GM18907 (cell line): ENCODE data around the gene ZNF181.
"Not testable (repeated sequence)": the region's sequence is repeated elsewhere in the genome, so short reads cannot be mapped to it uniquely, and the experiment has no call there.

Experiments used
- ATAC-seq: cut with Tn5 transposase; IDR thresholded peaks from one replicate; pipeline ENCODE4 v1.9.1; 2021; ENCODE audit warnings: mild to moderate bottlenecking, moderate library complexity; ENCODE audit not compliant: unreplicated experiment

Gene ZNF181

DNA sequence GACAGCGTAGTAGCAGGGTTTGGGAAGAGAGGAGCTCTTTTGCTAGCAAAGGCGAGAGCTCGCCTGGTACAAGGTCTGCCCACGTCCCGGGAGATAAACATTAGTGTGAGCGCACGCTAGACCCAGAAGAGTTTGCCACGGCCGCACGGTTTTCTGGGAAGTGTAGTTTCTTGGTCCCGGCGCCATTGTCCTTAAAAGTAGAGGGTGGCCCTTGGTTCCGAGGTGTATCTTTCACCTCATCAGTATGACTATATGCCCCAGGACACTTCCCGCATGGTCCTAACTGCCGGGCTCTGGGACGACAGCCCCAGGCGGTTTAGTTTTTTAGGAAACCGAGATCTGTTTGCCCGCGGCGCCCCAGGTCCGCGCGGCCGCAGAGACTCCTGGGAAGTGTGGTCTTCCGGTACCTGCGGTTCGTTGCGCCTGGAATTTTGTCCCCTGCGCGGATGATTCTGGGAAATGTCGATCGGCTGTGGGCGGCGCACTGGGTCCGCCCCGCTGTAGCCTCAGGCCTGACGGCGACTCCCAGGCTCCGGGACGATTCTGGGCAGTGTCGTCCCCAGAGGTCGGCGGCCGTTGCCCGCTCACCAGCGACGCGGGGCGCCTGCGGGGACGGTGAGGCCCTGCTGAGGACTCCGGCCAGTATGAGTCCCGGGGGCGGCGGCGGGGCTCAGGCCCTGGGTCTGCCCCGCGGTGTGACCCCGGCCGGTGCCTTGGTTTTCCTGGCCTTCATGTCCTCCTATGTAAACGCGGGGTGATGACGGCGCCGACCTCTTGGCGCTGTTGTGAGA, at the start of gene ZNF181:
Gene ZNF181 (plus strand): TSS at position 498 of the 791 bp plus-strand sequence. CDS start 795 bp downstream, outside the sequence.
- ATAC-seq: peak; percentile 88

GRCh38 chr19:34685266-34685665, 48.8 kb upstream of the ZNF181 start:
- not testable (repeated sequence) for ATAC-seq

GRCh38 chr19:34686455-34686854, 47.6 kb upstream of the ZNF181 start:
- ATAC-seq: no peak

- no peak for ATAC-seq
These were observed 46.7 kb upstream of the ZNF181 start for GRCh38 chr19:34687348-34687747.

- no peak for ATAC-seq
These were observed 45.5 kb upstream of the ZNF181 start for GRCh38 chr19:34688592-34688991.

- no peak for ATAC-seq
These were observed 43.7 kb upstream of the ZNF181 start for GRCh38 chr19:34690372-34690771.

- no peak for ATAC-seq
These were observed 41.5 kb upstream of the ZNF181 start for GRCh38 chr19:34692549-34692948.

DNA sequence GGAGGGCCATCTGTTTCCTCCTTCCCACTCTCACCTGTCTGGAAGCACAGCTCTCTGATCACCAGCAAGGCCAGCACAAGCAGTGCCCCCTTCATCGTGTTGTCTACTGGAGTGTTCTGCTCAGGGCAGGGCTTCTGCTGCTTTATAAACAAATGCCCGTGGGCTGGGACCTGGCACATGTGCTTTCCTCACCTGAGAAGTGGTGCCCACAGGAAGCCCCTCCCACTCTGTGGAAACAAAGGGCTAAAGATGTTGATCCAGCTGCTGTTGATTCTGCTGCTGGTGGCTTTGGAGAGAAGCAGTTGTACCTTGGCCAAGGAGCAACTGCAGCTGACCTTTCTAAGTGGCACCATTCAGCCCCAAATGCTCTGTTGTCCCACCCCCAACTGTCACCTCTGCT, 26.4 kb upstream of the ZNF181 start:
- ATAC-seq: no peak

DNA sequence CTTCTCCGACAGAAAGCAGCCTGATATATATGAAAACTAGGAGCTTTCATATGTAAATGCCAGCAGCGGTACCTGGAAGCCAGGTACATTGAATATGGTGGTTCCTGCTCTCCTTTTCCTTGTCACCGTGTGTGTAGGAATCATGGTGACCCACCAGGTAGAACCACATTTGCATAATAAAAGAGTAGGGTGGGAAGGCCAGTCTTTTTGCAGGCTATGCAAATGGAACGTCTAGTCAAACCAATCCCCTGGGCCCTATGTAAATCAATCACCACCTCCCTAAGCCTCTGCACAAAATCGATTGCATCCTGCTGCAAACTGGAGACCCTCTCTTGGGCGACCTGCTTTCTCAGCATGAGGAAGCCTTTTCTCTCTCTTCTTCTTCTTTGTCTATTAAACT, 22.2 kb upstream of the ZNF181 start:
- no peak for ATAC-seq

DNA sequence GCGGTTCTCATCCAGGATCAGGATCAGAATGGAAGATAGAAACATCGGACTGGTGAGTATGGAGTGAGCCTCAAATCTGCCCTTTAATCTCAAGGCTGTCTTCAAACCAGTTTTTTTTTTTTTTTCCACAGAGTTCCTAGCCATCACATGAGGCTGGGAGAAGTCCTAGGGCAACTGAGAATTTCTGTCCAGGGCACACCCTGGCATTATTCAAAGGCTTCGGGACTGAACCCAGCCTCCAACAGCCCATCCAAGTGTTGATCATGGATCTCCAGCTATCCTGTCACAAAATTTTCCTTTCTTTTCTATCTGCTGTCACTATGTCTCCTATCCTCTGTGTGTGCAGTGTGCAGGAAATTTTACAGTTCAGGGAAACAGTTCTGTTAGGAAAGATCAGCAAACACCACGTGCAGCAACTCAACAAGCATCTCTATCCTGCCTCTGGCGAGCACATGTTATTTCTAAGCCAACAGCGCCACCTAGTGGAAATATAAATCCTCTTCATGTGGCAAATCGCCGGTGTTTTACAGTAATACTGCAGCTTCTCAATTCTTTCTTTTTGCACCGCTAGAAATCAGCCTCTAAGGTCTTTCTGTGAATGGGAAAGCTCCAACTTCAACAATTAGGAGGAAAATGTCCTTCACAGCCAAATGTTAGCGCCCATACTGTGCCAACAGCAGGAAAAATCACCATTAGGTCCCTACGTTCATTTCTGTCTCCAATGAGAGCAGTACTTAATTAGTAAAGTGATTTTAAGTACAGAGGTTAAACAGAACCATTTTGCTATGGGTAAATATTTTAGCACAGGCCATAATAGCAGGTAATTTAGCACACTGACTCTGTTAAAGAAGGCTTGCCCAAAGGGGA, 21.4 kb upstream of the ZNF181 start:
- no peak for ATAC-seq

DNA sequence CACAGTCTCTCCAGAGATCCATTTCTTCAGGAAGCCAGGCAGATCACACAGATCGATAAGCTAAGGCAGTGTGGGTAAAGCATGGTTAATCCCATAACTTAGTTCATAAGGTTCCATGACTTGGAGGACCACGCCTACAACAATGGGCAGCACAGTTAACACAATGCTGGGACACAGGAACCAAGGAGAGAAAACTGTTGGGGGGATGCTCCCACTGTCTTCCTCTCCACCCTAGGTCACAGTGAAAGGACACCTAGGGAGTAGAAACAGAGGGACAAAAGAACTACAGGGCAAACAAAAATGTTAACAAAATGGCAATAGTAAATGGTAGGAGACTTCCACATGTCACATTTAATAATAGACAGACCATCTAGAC, 20.8 kb upstream of the ZNF181 start:
- ATAC-seq: no peak

DNA sequence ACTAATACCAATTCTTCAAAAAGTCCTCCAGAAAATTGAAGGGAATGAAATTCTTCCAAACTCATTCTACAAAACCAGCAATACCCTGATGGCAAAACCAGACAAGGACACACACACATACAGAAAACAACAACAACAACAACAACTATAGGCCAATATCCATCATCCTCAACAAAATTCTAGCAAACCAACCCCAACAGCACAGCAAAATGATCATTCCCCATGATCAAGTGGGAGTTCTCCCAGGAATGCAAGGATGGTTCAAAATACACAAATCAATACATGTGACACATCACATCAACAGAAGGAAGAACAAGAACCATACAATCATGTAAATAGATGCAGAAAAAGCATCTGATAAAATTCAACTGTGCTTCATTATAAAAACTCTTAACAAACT, 18.7 kb upstream of the ZNF181 start:
- no peak for ATAC-seq

- ATAC-seq: no peak
These were observed 11.7 kb upstream of the ZNF181 start for GRCh38 chr19:34722353-34722752.

DNA sequence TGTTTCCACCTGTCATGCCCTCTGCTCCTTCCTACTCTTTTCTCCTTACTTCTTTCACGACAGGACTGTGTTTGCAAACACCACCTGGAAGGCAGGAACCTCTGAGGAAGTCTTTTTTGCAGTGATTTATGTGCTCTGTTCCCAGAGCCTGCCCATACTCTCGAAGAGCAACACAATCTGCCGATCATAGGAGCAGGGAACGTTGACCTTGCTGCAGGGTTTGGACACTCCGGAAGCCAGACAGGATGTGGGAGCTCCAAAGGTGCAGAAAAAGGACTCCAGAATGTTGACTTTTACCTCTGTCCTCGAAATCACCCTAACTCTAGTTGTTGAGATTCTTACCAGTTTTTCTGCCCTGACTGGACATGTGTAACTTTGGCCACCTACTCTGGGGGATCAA, 8.6 kb upstream of the ZNF181 start:
- ATAC-seq: no peak

DNA sequence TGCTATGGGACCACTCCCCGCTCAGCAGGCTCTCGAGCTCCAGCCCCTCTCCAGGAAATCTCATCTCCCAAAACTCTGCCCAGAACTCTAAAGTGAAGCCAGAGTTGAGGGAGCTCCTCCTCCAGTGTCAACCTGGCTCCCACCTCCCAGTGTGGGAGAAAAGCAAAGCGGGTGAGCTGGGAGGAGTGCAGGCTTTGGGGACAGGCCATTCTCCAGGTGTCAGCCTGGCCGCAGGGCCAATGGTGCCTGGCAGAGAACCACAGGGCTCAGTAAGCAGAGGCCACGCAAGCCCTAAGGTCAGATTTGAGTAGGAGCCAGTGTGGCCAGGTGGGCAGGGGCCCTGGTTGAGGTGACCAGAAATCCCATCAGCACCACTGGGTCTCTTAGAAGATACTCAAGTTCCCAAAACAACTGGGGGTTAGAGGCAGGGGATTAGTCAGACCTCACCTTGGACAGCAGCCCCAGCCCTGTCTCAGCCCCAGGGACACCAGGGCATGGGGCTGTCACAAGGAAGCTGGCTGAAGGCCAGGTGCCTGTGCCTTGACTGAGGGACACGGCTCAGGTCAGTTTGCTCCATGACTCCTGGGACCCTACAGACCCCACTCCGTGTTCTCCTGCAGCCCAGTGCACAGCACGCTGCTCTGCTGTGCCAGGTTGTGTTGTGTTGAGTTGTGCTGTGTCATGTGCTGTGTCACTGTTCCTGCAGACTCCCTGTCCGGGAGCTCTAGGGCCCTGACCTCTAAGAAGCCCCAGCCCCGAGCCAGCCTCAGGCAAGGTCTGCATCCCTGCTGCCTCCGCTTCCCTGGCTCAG, 2.8 kb upstream of the ZNF181 start:
- no peak for ATAC-seq

DNA sequence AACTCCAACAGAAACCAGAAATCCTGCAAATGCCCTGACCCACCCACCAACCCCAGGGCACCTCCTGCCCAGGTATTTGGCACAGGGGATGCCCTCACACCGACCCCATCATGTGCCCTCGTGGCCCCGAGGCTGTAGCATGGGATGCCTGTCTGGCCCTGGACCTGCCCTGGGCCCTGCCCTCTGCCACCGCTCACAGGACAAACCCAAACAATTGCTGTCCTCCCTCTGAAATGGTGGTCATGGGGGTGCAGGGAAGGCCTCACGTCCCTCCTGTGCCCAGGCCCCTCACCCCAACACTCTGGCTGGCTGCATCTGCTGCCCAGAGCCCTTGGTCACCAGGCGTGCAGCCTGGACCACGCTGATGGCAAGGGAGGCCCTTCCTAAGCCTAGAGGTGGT, 2.1 kb upstream of the ZNF181 start:
- no peak for ATAC-seq

DNA sequence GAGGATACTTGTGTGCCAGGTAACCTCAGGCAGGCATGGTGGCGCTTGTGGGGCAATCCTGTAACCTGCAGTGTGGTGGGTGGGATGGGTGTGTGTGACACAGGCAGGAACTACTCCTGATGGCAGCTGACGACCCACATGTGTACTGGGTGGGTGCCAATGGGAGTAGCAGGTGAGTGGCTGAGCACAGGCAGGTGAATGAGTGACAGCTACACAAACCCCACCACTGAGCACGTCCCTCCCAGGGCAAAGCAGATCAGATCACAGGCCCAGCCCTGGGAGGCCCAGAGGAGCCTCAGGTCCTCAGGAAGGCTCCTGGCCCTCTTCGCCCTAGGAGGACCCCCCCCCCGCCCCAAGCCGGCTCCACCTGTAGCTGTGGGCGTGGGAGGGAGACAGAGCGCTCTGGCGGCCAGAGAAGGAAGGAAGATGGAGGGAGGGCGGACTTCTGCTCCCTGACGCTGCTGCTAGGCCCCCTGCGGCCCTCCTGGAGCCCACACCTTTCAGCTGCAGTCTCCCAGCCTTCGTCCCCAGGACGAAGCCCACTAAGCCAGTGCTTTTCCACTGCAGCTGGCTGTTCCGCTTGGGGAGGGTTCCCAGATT, 1.3 kb upstream of the ZNF181 start:
- no peak for ATAC-seq

- peak; percentile 27 for ATAC-seq
These were observed 737 bp upstream of the ZNF181 start for GRCh38 chr19:34733266-34733745.

DNA sequence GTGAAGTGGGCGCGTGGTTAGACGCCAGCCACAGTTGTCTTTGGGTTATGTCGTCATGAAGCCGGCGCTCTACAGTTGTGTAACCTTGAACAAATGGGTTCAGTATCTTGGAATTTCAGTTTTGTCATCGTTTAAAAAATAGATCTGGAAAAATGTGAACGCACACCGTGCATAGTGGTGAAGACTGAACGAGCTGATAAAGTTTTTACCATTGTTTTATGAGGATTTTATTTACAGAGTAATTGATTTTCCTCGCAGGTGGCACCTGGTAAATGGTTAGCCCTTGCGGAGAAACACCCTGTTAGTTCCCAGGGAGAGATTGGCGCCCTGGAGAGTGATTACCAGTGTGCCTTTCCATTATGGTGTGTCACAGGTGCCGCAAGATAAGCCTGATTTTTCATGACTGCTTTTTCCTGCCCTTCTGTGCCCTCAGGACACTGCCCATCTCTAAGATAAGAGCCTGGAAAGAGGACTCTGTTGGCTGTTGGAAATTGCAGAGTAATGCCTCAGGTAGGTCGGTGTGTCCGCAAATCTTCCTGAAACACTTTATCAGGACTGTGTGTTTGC, 577 bp downstream of the ZNF181 start:
- no peak for ATAC-seq

GRCh38 chr19:34744896-34745690, 11.1 kb downstream of the ZNF181 start:
- ATAC-seq: no peak
